SK-N-SH treated with all-trans-retinoic acid at 6 μM for 48 hours (cell line): ENCODE results near the gene SLC6A9.

Experiments
- ARNTL ChIP-seq: fragments of 450-650 bp; formaldehyde crosslinking; IDR thresholded peaks from 2 replicates; pipeline ENCODE4 v1.5.0; 2020; ENCODE audit warnings: low read depth, mild to moderate bottlenecking, moderate library complexity, borderline replicate concordance
- CREB5 ChIP-seq: fragments of 250-450 bp; sonication (Bioruptor Pico); IDR thresholded peaks from 2 replicates; pipeline ENCODE4 v1.5.1; 2020; ENCODE audit warnings: low read depth, mild to moderate bottlenecking, moderate library complexity
- ESRRG ChIP-seq: fragments of 250-450 bp; sonication (Bioruptor Pico); IDR thresholded peaks from 2 replicates; pipeline ENCODE4 v1.6.1; 2021; ENCODE audit warnings: mild to moderate bottlenecking
- RARB ChIP-seq: fragments of 250-450 bp; sonication (Bioruptor Pico); IDR thresholded peaks from 2 replicates; pipeline ENCODE4 v1.8.0; 2021; ENCODE audit warnings: mild to moderate bottlenecking, moderate library complexity
- SNAI2 ChIP-seq: fragments of 250-450 bp; sonication (Bioruptor Pico); IDR thresholded peaks from 2 replicates; pipeline ENCODE4 v1.5.0; 2020; ENCODE audit warnings: mild to moderate bottlenecking, moderate library complexity
- TCF4 ChIP-seq: fragments of 250-450 bp; sonication (Bioruptor Pico); IDR thresholded peaks from 2 replicates; pipeline ENCODE4 v1.8.0; 2021; ENCODE audit warnings: mild to moderate bottlenecking, moderate library complexity, borderline replicate concordance
- ZC3H10 ChIP-seq: fragments of 250-450 bp; sonication (Bioruptor Pico); IDR thresholded peaks from 2 replicates; pipeline ENCODE4 v1.5.1; 2021; ENCODE audit warnings: mild to moderate bottlenecking, moderate library complexity
- ZFP3 ChIP-seq: fragments of 250-450 bp; sonication (Bioruptor Pico); IDR thresholded peaks from 2 replicates; pipeline ENCODE4 v1.5.0; 2020; ENCODE audit warnings: mild to moderate bottlenecking, moderate library complexity
- ZNF565 ChIP-seq: fragments of 450-650 bp; formaldehyde crosslinking; conservative IDR thresholded peaks from 2 replicates; pipeline ENCODE4 v1.5.0; 2020; ENCODE audit warnings: low read depth, mild to moderate bottlenecking, moderate library complexity
- ZNF70 ChIP-seq: fragments of 450-650 bp; formaldehyde crosslinking; IDR thresholded peaks from 2 replicates; pipeline ENCODE4 v1.5.0; 2020; ENCODE audit warnings: mild to moderate bottlenecking, moderate library complexity

DNA sequence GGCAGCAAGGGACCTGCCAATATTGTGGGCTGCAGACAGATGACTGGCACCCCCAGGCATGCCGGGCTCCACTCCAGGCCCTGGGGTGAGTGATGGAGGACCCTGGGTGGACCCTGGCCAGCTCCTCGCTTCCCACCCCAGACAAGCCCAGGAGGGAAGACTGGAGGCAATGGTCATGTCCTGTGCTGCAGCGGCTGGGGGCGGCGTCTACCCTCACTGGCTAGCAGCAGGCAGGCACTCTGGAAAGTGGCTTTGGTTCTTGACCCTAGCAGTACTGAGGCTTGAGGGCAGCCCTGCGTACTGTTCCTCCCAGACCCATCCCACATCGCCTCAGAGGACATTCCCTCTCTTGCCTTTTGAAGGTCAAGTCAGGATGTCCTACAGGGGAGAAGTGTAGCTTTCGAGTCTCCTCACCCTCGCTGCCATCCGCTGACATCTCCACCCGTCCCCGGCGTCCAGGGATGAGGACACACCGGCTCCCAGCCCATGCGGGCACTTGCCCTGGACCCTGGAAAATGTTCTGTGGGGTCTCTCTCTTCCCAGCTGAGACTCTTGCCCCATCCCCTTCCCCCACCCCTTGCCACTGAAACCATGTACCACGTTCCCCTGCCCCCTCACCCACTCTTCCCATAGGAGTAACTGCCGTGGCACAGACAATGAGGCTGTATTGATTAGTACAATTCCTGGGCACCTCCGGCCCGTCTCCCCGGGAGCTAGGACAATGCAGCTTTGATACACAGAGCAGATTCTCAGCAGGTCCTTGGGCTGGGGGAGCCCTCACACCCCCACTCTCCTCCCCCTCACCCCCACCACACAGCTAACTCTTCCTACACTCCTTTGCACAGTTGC is 15.0 kb downstream of the SLC6A9 start:
- TF ChIP-seq TCF4 (CRISPR knock-in tag): no peak
- TF ChIP-seq ZC3H10 (CRISPR knock-in tag): no peak
- no peak for TF ChIP-seq RARB
- no peak for TF ChIP-seq ARNTL
- no peak for TF ChIP-seq ESRRG (CRISPR knock-in tag)
- no peak for TF ChIP-seq CREB5 (CRISPR knock-in tag)
- TF ChIP-seq ZFP3 (CRISPR knock-in tag): no peak
- no peak for TF ChIP-seq SNAI2
- TF ChIP-seq ZNF70 (CRISPR knock-in tag): no peak
- no peak for TF ChIP-seq ZNF565
